DMS 273 (cell line): ENCODE results near the gene PAEP.
A peak's percentile ranks its signal among the peaks of the same experiment; 100 is the strongest.
"Not testable (repeated sequence)": the region's sequence is repeated elsewhere in the genome, so short reads cannot be mapped to it uniquely, and the experiment has no call there.

Experiments used
- DNase-seq: peaks from one replicate; lab custom pipeline; 2025; ENCODE audit not compliant: unreplicated experiment; lab: John Stamatoyannopoulos, UW

PAEP gene

DNA sequence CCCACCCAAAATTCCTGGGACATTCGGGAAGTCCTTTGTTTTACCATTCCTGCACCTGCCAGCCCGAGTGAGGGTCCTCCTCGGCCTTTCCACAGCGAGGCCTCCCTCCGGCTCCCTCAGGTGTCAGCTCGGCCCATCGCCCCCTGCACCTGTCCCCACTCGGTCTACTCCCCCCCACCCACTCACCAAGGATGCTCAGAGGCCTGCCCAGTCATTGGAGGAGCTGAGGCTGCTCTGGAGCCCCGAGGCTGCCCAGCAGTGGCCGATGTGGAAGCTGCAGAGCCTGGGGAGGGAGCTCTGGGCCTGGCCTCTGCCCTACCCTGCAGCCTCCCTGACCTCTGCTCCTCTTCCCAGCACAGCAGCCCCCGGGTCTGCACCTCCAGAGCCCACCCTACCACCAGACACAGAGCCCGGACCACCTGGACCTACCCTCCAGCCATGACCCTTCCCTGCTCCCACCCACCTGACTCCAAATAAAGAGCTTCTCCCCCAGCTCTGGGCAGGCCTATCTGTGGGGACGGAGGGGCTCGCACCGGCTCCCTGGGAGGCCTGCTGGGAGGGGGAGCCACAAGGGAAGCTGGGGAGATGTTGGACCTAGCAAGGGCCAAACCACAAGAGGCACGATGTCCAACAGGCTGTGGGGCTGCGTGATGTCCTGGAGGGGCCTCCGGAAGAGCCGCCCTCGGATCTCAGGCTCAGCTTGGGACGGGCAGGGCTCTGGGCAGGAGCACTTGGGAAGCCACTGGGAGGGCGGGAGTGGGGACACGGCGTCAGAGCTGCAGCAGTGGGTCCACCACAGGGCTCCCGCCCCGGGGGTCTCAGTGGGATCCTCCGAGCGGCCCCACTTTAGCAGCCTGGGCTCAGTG, 11.8 kb upstream of the PAEP start:
- not testable (repeated sequence) for DNase-seq

DNA sequence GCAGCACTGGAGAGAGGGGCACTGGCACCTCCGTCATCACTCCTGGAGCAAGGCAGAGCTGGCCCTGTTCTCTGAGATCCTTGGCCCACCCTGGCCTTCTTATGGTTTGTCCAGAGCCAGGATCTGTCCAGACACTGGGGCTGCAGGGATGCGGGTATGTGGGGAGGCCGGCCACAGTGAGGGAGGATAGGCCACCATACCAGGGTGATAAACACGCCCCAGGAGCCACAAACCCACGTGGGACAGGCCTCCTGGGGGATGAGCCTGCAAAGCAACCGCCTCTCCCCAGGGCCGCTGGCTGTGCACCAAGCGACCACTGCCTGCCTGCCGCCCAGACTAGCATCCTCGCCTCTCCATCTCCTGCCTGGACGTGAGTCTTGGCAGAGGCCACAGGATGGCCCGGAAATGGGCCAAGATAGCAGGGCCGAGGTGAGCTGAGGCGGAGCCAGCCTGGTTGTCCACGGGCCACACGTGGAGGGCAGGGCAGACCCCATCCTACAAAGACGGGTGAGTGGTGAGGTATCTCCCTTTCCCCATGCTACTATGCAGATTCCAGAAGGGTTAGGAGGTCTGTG, 11.1 kb upstream of the PAEP start:
- DNase-seq, result no peak

DNA sequence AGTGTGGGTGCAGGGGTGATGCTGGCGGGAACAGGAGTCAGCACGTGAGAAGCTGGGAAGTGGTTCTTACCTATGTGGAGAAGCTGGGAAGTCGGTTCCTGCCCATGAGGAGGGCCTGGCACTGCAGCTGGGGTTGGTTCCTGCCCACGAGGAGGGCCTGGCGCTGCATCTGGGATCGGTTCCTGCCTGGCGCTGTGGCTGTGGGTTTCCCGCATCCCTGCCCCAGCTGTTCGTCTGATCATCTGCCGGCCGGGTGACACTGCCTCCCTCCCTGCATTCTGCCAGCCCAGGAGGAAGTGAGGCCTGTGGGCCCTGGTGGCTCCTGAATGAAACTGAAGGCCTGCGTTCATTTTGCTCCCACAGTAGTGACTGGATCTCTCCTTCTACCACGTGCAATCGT, 10.5 kb upstream of the PAEP start:
- peak; percentile 42 for DNase-seq

DNA sequence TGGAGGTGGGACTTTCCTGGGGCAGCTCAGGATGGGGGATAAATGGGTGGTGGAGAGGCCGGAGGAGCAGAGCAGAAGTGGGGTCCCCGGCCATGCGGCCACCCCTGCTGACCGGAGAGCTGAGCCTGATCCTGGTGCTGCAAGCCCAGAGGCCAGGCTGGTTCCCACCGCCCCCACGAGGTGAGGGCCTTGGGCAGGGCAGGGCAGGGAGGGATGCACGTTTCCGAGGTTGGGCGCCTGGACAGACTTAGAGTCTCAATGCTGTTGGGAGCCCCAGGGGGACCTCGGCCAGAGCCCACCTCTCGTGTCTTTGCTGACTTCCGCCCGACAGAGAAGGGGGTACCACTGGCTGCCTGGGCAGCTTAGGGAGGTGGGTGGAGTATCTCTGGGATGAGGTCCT, 10.1 kb upstream of the PAEP start:
- DNase-seq, result no peak

GRCh38 chr9:135552021-135552697, 9.4 kb upstream of the PAEP start:
- no peak for DNase-seq

DNA sequence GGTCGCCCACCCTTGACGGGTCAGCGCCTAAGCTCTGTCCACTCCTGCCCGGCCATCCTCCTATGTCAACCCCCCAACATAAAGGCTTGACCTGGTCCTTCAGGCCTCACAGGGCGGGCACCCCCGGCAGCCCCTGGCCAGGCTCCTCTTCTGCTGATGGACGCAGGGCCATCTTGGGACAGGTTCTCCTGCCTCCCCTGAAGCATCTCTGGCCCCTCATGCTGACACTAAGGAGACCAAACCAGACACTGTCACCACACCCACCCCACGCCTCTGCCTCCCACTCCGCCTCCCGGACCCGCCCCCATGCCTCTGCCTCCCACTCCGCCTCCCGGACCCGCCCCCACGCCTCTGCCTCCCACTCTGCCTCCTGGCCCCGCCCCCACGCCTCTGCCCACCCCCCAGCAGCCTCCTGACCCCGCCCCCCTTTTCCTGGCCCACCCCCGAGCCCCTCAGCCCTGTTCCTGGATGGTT, 8.8 kb upstream of the PAEP start:
- DNase-seq, result no peak

DNA sequence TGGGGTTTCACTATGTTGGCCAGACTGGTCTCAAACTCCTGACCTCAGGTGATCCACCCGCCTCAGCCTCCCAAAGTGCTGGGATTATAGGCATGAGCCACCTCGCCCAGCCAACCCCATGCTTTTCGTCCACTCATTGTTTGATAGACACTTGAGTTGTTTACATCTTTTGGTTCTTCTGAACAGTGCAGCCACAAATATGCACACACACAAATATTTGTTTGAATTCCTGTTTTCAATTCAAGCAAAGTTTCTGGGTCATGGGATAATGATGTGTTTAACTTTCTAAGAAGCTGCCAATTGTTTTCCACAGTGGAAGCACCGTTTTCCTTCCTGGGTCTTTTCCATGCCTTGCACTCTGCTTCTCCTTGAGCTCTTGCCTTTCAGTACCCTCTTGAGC, 6.8 kb upstream of the PAEP start:
- no peak for DNase-seq

- no peak for DNase-seq
These were observed 6.4 kb upstream of the PAEP start for GRCh38 chr9:135555203-135555602.

GRCh38 chr9:135555910-135556309, 5.6 kb upstream of the PAEP start:
- DNase-seq, result no peak

- DNase-seq, result no peak
These were observed 1.9 kb upstream of the PAEP start for GRCh38 chr9:135559606-135560005.

GRCh38 chr9:135562235-135562745, 734 bp downstream of the PAEP start:
- no peak for DNase-seq

DNA sequence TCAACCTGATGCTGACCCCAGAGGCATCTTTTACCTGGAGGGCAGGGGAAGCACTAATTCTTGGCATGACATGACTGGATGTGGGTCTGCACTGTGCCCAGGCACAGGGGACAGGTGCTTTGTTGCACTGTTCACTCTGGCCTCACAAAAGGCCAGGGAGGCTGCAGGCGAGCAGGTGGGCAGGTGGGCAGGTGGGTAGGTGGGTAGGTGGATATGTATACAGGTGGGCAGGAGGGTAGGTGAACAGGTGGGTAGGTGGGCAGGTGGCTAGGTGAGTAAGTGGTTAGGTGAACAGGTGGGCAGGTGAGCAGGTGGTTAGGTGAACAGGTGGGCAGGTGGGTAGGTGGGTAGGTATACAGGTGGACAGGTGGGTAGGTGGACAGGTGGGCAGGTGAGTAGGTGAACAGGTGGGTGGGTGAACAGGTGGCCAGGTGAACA, 1.5 kb downstream of the PAEP start:
- no peak for DNase-seq

DNA sequence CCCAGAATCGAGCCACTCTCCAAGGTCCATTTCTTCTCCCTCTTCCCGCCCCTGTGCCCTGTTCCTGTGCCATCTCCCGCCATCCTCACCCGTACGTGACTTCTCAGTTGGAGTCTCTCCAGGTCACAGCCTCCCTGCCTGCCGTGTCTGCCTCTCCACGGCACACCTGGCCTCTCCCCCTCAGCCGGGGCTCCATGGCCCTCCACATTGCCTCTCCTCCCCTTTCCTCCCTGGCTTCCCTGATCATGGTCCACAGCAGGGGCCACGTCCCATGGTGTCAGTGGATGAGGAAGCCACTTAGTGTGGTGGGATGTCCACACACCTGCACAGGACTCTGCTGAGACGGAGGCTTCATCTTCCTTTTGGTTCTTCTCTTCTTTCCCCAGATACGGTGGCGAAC, 2.3 kb downstream of the PAEP start:
- no peak for DNase-seq

DNA sequence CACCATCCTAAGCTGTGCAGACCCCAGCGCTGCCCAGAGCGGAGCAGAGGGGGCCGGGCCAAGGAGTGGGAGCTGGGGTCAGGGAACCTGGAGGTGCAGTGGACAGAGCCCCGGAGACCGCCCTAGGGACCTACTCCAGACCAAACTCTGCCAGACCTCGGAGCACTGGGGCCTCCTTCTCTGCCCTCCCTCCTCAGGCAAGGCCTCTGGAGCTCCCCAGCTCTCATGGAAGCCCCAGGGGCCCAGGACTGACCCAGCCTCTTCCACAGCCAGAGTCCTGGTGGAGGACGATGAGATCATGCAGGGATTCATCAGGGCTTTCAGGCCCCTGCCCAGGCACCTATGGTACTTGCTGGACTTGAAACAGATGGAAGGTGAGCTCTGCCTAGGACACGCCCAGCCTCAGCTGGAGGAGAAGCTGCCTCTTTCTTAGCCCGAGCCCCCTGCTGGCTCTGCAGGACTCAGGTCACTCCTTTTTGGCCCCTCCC, 3.6 kb downstream of the PAEP start:
- DNase-seq, result peak; percentile 21

GRCh38 chr9:135565636-135566035, 4.1 kb downstream of the PAEP start:
- no peak for DNase-seq

DNA sequence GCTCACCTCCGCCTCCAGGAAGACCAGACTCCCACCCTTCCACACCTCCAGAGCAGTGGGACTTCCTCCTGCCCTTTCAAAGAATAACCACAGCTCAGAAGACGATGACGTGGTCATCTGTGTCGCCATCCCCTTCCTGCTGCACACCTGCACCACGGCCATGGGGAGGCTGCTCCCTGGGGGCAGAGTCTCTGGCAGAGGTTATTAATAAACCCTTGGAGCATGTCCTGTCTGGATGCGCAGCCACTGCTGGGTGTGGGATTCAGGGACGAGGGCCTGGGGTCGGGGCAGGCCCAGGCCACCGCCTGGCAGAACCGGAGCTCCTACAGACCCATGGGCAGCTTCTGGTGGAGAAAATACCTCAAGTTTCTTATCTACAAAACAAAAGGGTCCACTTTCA, 5.0 kb downstream of the PAEP start:
- DNase-seq, result no peak

DNA sequence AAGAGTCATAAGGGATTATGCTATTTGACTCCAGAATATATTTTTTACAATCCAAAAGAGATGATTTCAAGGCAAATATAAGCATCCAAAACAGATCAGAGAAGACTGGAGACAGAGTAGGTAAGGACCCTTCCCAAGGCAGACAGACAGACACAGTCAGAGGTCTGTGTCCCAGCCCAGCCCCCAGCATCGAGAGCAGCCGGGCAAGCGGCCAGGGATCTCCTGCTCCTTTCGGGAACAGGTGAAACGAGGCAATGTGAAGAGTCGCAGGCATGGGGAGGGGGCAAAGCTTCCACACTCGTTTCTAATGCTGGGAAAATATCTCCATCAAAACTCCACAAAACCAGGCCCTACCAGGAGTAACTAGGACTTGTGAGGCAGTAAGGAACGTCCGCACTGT, 5.8 kb downstream of the PAEP start:
- DNase-seq, result no peak

DNA sequence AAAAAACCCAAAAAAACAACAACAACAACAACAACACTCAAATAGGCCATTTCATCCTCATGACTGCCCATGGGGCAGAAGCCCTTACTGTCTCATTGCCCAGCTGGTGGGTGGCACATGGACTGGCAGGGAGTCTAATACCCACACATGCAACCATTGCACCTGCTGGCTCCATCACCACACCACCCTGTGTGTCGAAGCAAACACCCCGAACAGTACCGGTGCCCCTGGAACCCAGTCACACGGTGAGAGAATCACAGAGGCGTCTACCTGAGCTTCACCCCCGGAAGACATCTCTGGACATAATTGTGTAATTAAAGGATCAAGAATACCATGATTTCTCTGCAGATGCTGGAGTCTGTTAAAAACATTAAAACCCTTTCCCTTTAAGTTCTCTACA, 6.5 kb downstream of the PAEP start:
- DNase-seq, result no peak

- no peak for DNase-seq
These were observed 8.9 kb downstream of the PAEP start for GRCh38 chr9:135570456-135570855.

- DNase-seq, result no peak
These were observed 10.7 kb downstream of the PAEP start for GRCh38 chr9:135572233-135572632.

GRCh38 chr9:135573124-135573523, 11.6 kb downstream of the PAEP start:
- DNase-seq, result no peak

GRCh38 chr9:135574331-135574730, 12.8 kb downstream of the PAEP start:
- DNase-seq, result no peak
